ENCODE measurements around the gene COMMD8. TPM values are rescaled to one million over a fixed set of nuclear protein-coding genes. Genes with fewer than 3 reads are reported as not detected.

COMMD8 gene
- total RNA-seq, 1 donor from 2014 or later = 33.7 TPM

GRCh38 chr4:47451657-47452056 lies 11.8 kb downstream of the COMMD8 start:
- Histone ChIP-seq H3K4me3 (ENCODE audit: low read depth, low read length) (no peak overlapping the region), H3K36me3 (ENCODE audit: control insufficient read depth, insufficient read depth, low read length) (no peaks in the 10 kb centered on the region), H3K27me3 (ENCODE audit: control insufficient read depth, insufficient read depth, low read length) (no peaks in the 10 kb centered on the region)
- TF ChIP-seq, protein P1, sequence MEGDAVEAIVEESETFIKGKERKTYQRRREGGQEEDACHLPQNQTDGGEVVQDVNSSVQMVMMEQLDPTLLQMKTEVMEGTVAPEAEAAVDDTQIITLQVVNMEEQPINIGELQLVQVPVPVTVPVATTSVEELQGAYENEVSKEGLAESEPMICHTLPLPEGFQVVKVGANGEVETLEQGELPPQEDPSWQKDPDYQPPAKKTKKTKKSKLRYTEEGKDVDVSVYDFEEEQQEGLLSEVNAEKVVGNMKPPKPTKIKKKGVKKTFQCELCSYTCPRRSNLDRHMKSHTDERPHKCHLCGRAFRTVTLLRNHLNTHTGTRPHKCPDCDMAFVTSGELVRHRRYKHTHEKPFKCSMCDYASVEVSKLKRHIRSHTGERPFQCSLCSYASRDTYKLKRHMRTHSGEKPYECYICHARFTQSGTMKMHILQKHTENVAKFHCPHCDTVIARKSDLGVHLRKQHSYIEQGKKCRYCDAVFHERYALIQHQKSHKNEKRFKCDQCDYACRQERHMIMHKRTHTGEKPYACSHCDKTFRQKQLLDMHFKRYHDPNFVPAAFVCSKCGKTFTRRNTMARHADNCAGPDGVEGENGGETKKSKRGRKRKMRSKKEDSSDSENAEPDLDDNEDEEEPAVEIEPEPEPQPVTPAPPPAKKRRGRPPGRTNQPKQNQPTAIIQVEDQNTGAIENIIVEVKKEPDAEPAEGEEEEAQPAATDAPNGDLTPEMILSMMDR (IDR thresholded peaks at IDR 0.05; ENCODE audit: insufficient read depth, low read length, poor library complexity, severe bottlenecking) = no peak
- no peak for DNase-seq (ENCODE audit: low read depth)

DNA sequence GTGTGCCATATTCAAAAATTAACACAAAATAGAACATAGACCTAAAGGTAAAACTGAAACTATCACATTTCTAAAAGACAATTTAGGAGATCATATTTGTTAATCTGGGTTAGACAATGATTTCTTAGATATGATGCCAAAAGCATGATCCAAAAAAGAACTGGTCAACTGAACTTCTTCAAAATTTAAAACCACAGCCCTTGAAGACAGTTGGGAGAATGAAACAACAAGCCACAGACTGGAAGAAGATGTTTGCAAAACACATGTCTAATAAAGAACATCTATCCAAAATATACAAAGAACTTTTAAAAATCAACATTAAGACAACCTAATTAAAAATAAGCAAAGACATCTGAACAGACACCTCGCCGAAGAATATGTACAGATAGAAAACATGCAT lies 19.5 kb downstream of the COMMD8 start:
- TF ChIP-seq, protein P1 (IDR thresholded peaks at IDR 0.05; ENCODE audit: insufficient read depth, low read length, poor library complexity, severe bottlenecking) = no peak
- Histone ChIP-seq H3K36me3 (ENCODE audit: control insufficient read depth, insufficient read depth, low read length) (no peaks in the 10 kb centered on the region), H3K27me3 (ENCODE audit: control insufficient read depth, insufficient read depth, low read length) (no peaks in the 10 kb centered on the region), H3K4me3 (ENCODE audit: low read depth, low read length) (no peak overlapping the region)
- no peak for DNase-seq (ENCODE audit: low read depth)

- DNase-seq (ENCODE audit: low read depth) = no peak
- Histone ChIP-seq H3K36me3 (ENCODE audit: control insufficient read depth, insufficient read depth, low read length) (no peaks in the 10 kb centered on the region), H3K27me3 (ENCODE audit: control insufficient read depth, insufficient read depth, low read length) (no peaks in the 10 kb centered on the region), H3K4me3 (ENCODE audit: low read depth, low read length) (no peak overlapping the region)
- TF ChIP-seq, protein P1 (IDR thresholded peaks at IDR 0.05; ENCODE audit: insufficient read depth, low read length, poor library complexity, severe bottlenecking) = no peak
Measured at GRCh38 chr4:47442980-47443379, 20.5 kb downstream of the COMMD8 start.

DNA sequence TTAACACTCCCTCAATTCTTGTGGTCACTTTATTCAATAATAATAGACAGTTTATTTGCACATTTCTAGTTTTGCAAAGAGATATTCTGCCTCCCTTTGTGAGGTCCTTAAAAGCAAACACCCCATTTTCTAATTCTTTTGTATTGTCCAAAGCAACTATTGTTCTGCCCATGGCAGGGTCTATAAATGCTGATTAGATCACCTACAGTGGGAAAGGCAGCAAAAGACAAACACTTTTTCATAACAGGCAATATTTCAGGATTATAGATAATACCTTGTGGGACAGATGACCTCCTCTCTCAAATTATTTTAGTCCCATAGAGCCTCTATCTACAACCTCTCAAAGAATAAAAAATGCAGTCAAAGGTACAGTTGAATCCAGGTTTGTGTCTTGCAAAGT lies 28.6 kb downstream of the COMMD8 start:
- no peak overlapping the region for H3K4me3 ChIP-seq (ENCODE audit: low read depth, low read length)
- TF ChIP-seq, protein P1 (IDR thresholded peaks at IDR 0.05; ENCODE audit: insufficient read depth, low read length, poor library complexity, severe bottlenecking) = no peak
- no peaks in the 10 kb centered on the region for H3K36me3 ChIP-seq (ENCODE audit: control insufficient read depth, insufficient read depth, low read length)
- DNase-seq (ENCODE audit: low read depth) = no peak
- no peaks in the 10 kb centered on the region for H3K27me3 ChIP-seq (ENCODE audit: control insufficient read depth, insufficient read depth, low read length)

GRCh38 chr4:47432749-47433148 lies 30.8 kb downstream of the COMMD8 start:
- DNase-seq (ENCODE audit: low read depth) = no peak
- no peaks in the 10 kb centered on the region for H3K27me3 ChIP-seq (ENCODE audit: control insufficient read depth, insufficient read depth, low read length)
- H3K4me3 ChIP-seq (ENCODE audit: low read depth, low read length) = no peak overlapping the region

DNA sequence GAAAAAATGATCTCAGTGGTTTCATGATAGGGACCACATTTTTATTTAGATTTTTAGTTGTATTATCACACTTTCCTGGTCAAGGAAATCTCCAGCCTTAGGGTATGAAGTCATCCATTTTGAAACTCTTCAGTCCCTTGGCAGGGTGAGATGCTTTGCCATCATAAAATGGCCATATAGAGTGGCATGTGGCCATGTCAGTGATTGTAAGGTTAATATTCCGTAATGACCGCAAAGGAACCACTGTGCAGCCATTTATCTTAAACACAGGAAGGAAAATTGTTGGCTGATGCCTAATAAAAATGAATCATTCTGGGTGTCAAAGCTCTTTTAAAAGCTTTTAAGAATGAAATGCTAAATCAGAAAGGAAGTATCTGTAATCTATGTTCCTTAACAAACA lies 35.6 kb downstream of the COMMD8 start:
- DNase-seq (ENCODE audit: low read depth) = no peak
- Histone ChIP-seq H3K4me3 (ENCODE audit: low read depth, low read length) (no peak overlapping the region), H3K27me3 (ENCODE audit: control insufficient read depth, insufficient read depth, low read length) (no peaks in the 10 kb centered on the region), H3K36me3 (ENCODE audit: control insufficient read depth, insufficient read depth, low read length) (no peaks in the 10 kb centered on the region)
- TF ChIP-seq, protein P1 (IDR thresholded peaks at IDR 0.05; ENCODE audit: insufficient read depth, low read length, poor library complexity, severe bottlenecking) = no peak

More at GRCh38 chr4:47432749-47433148, 30.8 kb downstream of the COMMD8 start:
- TF ChIP-seq, protein P1 (IDR thresholded peaks at IDR 0.05; ENCODE audit: insufficient read depth, low read length, poor library complexity, severe bottlenecking) = no peak
- H3K36me3 ChIP-seq (ENCODE audit: control insufficient read depth, insufficient read depth, low read length) = no peaks in the 10 kb centered on the region
